Endometrial microvascular endothelial cells (primary cell): ENCODE measurements around the gene TCFL5. TPM values are rescaled to one million over a fixed set of nuclear protein-coding genes. Genes with fewer than 3 reads are reported as not detected.

Source experiments
- in situ Hi-C: cut with HindIII; loops from 2 replicates; pipeline ENCODE4 v1.10.0; 2017; ENCODE audit warnings: low sequenced_read_pairs, low pct_unique_long_range_greater_than_20kb; ENCODE audit errors: inconsistent ontology term
- total RNA-seq: library from RNA; depleted of rRNA; stranded (reverse); fragments of >200 nt; gene quantifications from one replicate; pipeline ENCODE4 v1.2.3, GENCODE V29; 2015; ENCODE audit errors: inconsistent ontology term

TCFL5 gene
- total RNA-seq, 1 donor from 2014 or later = 7.7 TPM

GRCh38 chr20:62805711-62806382, 55.8 kb downstream of the TCFL5 start:
- in situ Hi-C loops = no loop called here

- in situ Hi-C loops = no loop called here
These were observed 56.4 kb downstream of the TCFL5 start for GRCh38 chr20:62805155-62805710.

GRCh38 chr20:62804627-62805154, 56.9 kb downstream of the TCFL5 start, which contains the start of gene OGFR:
TSS of gene OGFR (plus strand) at chr20:62804835. CDS start at chr20:62804860, 25 bp downstream.
- in situ Hi-C loops = no loop called here

GRCh38 chr20:62804021-62804626, 57.5 kb downstream of the TCFL5 start:
- in situ Hi-C loops = no loop called here

GRCh38 chr20:62802026-62802712, 59.5 kb downstream of the TCFL5 start:
- in situ Hi-C loops = no loop called here

GRCh38 chr20:62801284-62802010, 60.2 kb downstream of the TCFL5 start:
- in situ Hi-C loops = no loop called here

GRCh38 chr20:62800314-62801259, 61.0 kb downstream of the TCFL5 start:
- in situ Hi-C loops = no loop called here

GRCh38 chr20:62799873-62800272, 61.7 kb downstream of the TCFL5 start:
- in situ Hi-C loops = no loop called here

- in situ Hi-C loops = no loop called here
These were observed 62.2 kb downstream of the TCFL5 start for GRCh38 chr20:62799459-62799858.

GRCh38 chr20:62799036-62799435, 62.6 kb downstream of the TCFL5 start:
- in situ Hi-C loops = no loop called here

GRCh38 chr20:62797671-62798532, 63.7 kb downstream of the TCFL5 start:
- in situ Hi-C loops = no loop called here

GRCh38 chr20:62796699-62797491, 64.7 kb downstream of the TCFL5 start:
- in situ Hi-C loops = no loop called here

GRCh38 chr20:62795023-62795761, 66.4 kb downstream of the TCFL5 start:
- in situ Hi-C loops = no loop called here

GRCh38 chr20:62794007-62794724, 67.5 kb downstream of the TCFL5 start:
- in situ Hi-C loops = no loop called here

- in situ Hi-C loops = no loop called here
These were observed 67.9 kb downstream of the TCFL5 start for GRCh38 chr20:62793757-62794006.
